Trophoblast cell (in vitro differentiated cells and primary cell): ENCODE results near the gene RPL14.

ENCODE experiments used
- DNase-seq, 2 donors: peaks; one replicate each; pipeline ENCODE4 v3.0.0-alpha.2; 2016
- H2AFZ ChIP-seq: 2 replicates; pipeline ENCODE4 v1.6.1; 2013; ENCODE audit warnings: low read length, moderate library complexity, mild to moderate bottlenecking; ENCODE audit not compliant: insufficient read depth, poor library complexity
- H2AK5ac ChIP-seq: 2 replicates; pipeline ENCODE4 v1.6.1; 2013; ENCODE audit warnings: mild to moderate bottlenecking, low read length
- H2BK120ac ChIP-seq: 2 replicates; pipeline ENCODE4 v1.6.1; 2013; ENCODE audit warnings: low read length, mild to moderate bottlenecking, moderate library complexity; ENCODE audit not compliant: insufficient read depth, poor library complexity
- H2BK12ac ChIP-seq: 2 replicates; pipeline ENCODE4 v1.6.1; 2013; ENCODE audit warnings: mild to moderate bottlenecking, low read length, moderate library complexity
- H2BK5ac ChIP-seq: 2 replicates; pipeline ENCODE4 v1.6.1; 2013; ENCODE audit warnings: low read length, low read depth, moderate library complexity, mild to moderate bottlenecking; ENCODE audit not compliant: poor library complexity
- H3K14ac ChIP-seq: 2 replicates; pipeline ENCODE4 v1.6.1; 2013; ENCODE audit warnings: mild to moderate bottlenecking, low read length
- H3K18ac ChIP-seq: 2 replicates; pipeline ENCODE4 v1.6.1; 2013; ENCODE audit warnings: mild to moderate bottlenecking, low read length
- H3K23ac ChIP-seq: 2 replicates; pipeline ENCODE4 v1.6.1; 2013; ENCODE audit warnings: low read length
- H3K27ac ChIP-seq: 2 replicates; pipeline ENCODE4 v1.5.1; 2013; ENCODE audit warnings: low read depth, mild to moderate bottlenecking, inconsistent platforms, low read length, moderate library complexity
- H3K27me3 ChIP-seq: 2 replicates; pipeline ENCODE4 v1.6.1; 2013; ENCODE audit warnings: inconsistent platforms, mild to moderate bottlenecking, low read length, moderate library complexity; ENCODE audit not compliant: insufficient read depth
- H3K36me3 ChIP-seq, 2 experiments: 1 replicate in 1 of 2; 2 replicates in 1 of 2; pipeline ENCODE4 v1.6.1; 2013; ENCODE audit warnings: low read length in 2 of 2, mild to moderate bottlenecking in 2 of 2, moderate library complexity in 1 of 2; ENCODE audit not compliant: insufficient read depth in 2 of 2, control insufficient read depth in 1 of 2
- H3K4ac ChIP-seq: 2 replicates; pipeline ENCODE4 v1.6.1; 2013; ENCODE audit warnings: low read depth, mild to moderate bottlenecking, low read length, moderate library complexity
- H3K4me1 ChIP-seq, 2 experiments: 1 replicate in 1 of 2; 2 replicates in 1 of 2; pipeline ENCODE4 v1.6.1; 2013; ENCODE audit warnings: low read length in 2 of 2, mild to moderate bottlenecking in 2 of 2, moderate library complexity in 1 of 2; ENCODE audit not compliant: insufficient read depth in 2 of 2, control insufficient read depth in 1 of 2
- H3K4me2 ChIP-seq: 2 replicates; pipeline ENCODE4 v1.6.1; 2013; ENCODE audit warnings: inconsistent platforms, mild to moderate bottlenecking, low read length, moderate library complexity
- H3K4me3 ChIP-seq: 2 replicates; pipeline ENCODE4 v1.5.1; 2013; ENCODE audit warnings: mild to moderate bottlenecking, low read depth, low read length, inconsistent platforms
- H3K79me1 ChIP-seq: one replicate; pipeline ENCODE4 v1.6.1; 2013; ENCODE audit warnings: low read length
- H3K79me2 ChIP-seq: 2 replicates; pipeline ENCODE4 v1.6.1; 2013; ENCODE audit warnings: low read length, mild to moderate bottlenecking; ENCODE audit not compliant: control insufficient read depth, insufficient read depth, poor library complexity
- H3K9ac ChIP-seq: 2 replicates; pipeline ENCODE4 v1.6.1; 2013; ENCODE audit warnings: mild to moderate bottlenecking, low read length
- H3K9me3 ChIP-seq: 2 replicates; pipeline ENCODE4 v1.6.1; 2013; ENCODE audit warnings: low read depth, mild to moderate bottlenecking, control low read depth, inconsistent platforms, low read length; ENCODE audit not compliant: insufficient read depth
- H4K12ac ChIP-seq: 2 replicates; pipeline ENCODE4 v1.6.1; 2013; ENCODE audit warnings: low read depth, mild to moderate bottlenecking, low read length, moderate library complexity
- H4K8ac ChIP-seq: 2 replicates; pipeline ENCODE4 v1.6.1; 2013; ENCODE audit warnings: low read depth, mild to moderate bottlenecking, low read length, moderate library complexity
- H4K91ac ChIP-seq: one replicate; pipeline ENCODE4 v1.6.1; 2013; ENCODE audit warnings: low read depth, mild to moderate bottlenecking, low read length, moderate library complexity
- WGBS: extraction: QIAGEN DNeasy Blood & Tissue Kit; methylation state at CpG from one replicate; pipeline ENCODE4 v1.1.7; 2013; ENCODE audit warnings: missing lambda C conversion rate; ENCODE audit not compliant: insufficient read length, insufficient coverage; ENCODE audit errors: extremely low coverage; 5-methylcytosine and 5-hydroxymethylcytosine counted together

The RPL14 gene

DNA sequence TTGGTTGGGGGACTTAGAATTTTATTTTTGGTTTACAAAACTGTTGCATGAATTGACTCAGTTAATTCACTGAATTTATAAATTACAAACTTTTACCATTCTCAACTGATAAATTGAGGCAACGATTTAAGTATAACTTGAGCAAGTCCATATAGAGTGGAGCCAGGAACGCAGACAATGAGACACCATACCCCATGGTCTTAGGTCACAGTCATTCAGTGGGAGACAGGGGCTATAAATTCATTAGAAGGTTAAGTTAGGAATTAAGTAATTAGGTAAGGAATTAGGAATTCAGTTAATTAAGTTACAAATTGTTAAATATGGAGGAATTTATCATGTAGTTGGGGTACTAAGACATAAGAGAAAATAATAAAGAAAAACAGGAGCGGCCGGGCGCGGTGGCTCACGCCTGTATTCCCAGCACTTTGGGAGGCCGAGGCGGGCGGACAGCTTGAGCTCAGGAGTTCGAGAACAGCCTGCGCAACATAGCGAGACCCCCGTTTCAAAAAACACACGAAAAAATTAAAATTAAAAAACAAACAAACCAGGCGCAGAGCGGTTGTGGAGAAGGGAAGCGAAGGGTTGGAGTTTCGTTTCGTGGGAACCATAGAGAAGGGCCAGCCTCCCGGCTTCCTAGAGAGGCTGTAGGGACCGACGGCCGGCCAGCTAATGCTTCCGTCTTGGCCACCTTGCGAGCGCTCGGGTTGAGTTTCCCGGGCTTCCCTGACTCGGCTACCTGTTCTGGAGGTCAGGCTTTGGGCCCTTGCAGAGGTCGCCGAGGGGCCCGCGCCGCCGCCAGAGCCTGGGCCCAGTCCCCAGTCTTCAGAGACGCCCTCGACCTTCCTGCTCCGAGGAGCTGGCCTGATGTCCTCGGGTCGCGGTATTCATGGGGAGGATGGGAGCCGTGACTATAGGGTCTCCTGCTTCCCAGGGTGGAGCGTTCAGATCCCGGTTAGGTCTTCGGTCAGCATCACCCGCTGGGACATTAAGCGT, 19.6 kb downstream of the RPL14 start, which contains the start of gene ZNF619:
TSS of gene ZNF619 (plus strand) at position 645 of the 993 bp plus-strand sequence. CDS start 858 bp downstream, outside the sequence.
- Histone ChIP-seq H3K27me3 (no peaks in the 10 kb centered on the region), H3K79me2 (peaks cover 4% of the 10 kb centered on the region), H2BK5ac (no peak within 1 kb of the TSS), H4K91ac (peak within 1 kb of the TSS; percentile 63), H3K9ac (peak within 1 kb of the TSS; percentile 66), H3K79me1 (peaks cover 3% of the 10 kb centered on the region), H4K8ac (peak within 1 kb of the TSS; percentile 92), H2AFZ (peak within 1 kb of the TSS; percentile 76), H3K18ac (peak within 1 kb of the TSS; percentile 9), H3K4me2 (peak within 1 kb of the TSS; percentile 74), H2BK12ac (no peak within 1 kb of the TSS), H3K27ac (no peak within 1 kb of the TSS), H2AK5ac (no peak within 1 kb of the TSS), H3K4me1 (peaks cover 0 to 3% of the 10 kb centered on the region in 2 experiments), H3K4ac (peak within 1 kb of the TSS; percentile 5), H3K4me3 (peak within 1 kb of the TSS; percentile 76), H2BK120ac (peak within 1 kb of the TSS; percentile 3), H3K9me3 (no peaks in the 10 kb centered on the region), H3K23ac (no peak within 1 kb of the TSS), H3K14ac (peak within 1 kb of the TSS; percentile 56), H3K36me3 (peaks cover 0 to 2% of the 10 kb centered on the region in 2 experiments), H4K12ac (peak within 1 kb of the TSS; percentile 40)
- DNase-seq: peak; percentile 40 to 70
- WGBS: no CpG with 5 or more reads among the region's 48 CpGs

DNA sequence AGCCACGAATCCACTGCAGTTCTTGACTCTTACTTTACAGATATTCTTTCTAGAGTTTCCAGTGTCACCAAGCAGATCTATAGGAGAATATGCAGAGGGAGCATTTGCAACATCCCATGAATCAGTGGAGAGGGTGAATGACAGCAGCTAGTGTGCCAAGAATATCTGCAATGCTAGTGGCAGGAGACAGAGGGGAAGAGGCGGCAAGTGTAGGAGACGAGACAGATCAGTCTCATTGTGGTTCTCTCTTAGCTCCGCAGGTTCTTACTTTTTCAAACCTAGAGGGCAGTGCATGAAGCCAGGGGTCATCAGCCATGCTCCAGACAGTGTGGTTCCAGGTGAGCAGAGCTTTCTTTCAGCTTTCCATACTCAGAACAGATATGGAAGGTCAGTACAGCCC, 20.5 kb downstream of the RPL14 start:
- no CpG with 5 or more reads among the region's 4 CpGs for WGBS
- DNase-seq: no peak
- no peak overlapping the region for H3K4me3 ChIP-seq

DNA sequence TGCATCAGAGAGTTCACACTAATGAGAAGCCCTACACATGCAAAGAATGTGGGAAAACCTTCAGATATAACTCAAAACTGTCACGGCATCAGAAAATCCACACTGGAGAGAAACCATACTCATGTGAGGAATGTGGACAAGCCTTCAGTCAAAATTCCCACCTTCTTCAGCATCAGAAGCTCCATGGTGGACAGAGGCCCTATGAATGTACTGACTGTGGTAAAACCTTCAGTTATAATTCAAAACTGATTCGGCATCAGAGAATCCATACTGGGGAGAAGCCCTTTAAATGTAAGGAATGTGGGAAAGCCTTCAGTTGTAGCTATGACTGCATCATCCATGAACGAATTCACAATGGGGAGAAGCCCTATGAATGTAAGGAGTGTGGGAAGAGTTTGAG, 30.0 kb downstream of the RPL14 start:
- H3K36me3 ChIP-seq: peaks cover 8 to 18% of the 10 kb centered on the region in 2 experiments
- H2BK5ac ChIP-seq: no peak overlapping the region
- no peak overlapping the region for H2BK12ac ChIP-seq
- H3K4me1 ChIP-seq: no peaks in the 10 kb centered on the region
- H3K79me1 ChIP-seq: no peaks in the 10 kb centered on the region
- no peak overlapping the region for H3K4me2 ChIP-seq
- no peak overlapping the region for H3K27ac ChIP-seq
- no CpG with 5 or more reads among the region's 3 CpGs for WGBS
- no peak overlapping the region for H2BK120ac ChIP-seq
- H3K14ac ChIP-seq: no peak overlapping the region
- DNase-seq: no peak
- no peak overlapping the region for H3K4me3 ChIP-seq
- H3K79me2 ChIP-seq: no peaks in the 10 kb centered on the region
- no peak overlapping the region for H4K12ac ChIP-seq
- H4K8ac ChIP-seq: no peak overlapping the region
- H3K23ac ChIP-seq: no peak overlapping the region
- no peak overlapping the region for H3K18ac ChIP-seq
- H2AFZ ChIP-seq: no peak overlapping the region
- H3K4ac ChIP-seq: no peak overlapping the region
- no peak overlapping the region for H3K9ac ChIP-seq
- H2AK5ac ChIP-seq: no peak overlapping the region
- H4K91ac ChIP-seq: no peak overlapping the region
- H3K9me3 ChIP-seq: peaks cover 3% of the 10 kb centered on the region
- no peaks in the 10 kb centered on the region for H3K27me3 ChIP-seq

More for the DNA sequence above, 20.5 kb downstream of the RPL14 start:
- Histone ChIP-seq H3K79me2 (peaks cover 4% of the 10 kb centered on the region), H3K4ac (no peak overlapping the region), H2BK12ac (no peak overlapping the region), H3K4me2 (peak overlapping the region; percentile 74), H4K91ac (no peak overlapping the region), H4K12ac (peak overlapping the region; percentile 40), H3K79me1 (peaks cover 3% of the 10 kb centered on the region), H3K14ac (no peak overlapping the region), H2AFZ (no peak overlapping the region), H4K8ac (peak overlapping the region; percentile 1), H3K27me3 (no peaks in the 10 kb centered on the region), H2BK5ac (no peak overlapping the region), H3K9ac (no peak overlapping the region), H3K9me3 (no peaks in the 10 kb centered on the region), H2AK5ac (no peak overlapping the region), H3K23ac (no peak overlapping the region), H3K18ac (no peak overlapping the region), H3K4me1 (peaks cover 0 to 3% of the 10 kb centered on the region in 2 experiments), H2BK120ac (no peak overlapping the region), H3K36me3 (peaks cover 3% of the 10 kb centered on the region in 2 experiments), H3K27ac (no peak overlapping the region)

DNA sequence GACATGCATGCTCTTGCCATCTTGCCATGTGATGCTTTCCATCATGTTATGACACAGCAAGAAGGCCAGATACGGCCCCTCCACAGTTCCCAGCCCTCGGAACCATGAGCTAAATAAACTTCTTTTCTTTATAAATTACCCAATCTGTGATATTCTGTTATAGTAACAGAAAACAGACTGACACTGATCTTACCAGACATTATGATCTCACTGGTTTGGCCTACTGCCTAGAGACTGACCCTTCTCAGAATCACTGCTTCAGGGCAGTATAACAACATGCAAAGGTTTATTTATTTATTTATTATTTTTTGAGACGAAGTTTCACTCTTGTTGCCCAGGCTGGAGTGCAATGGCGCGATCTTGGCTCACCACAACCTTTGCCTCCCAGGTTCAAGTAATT, 33.8 kb downstream of the RPL14 start:
- H4K8ac ChIP-seq: no peak overlapping the region
- H3K36me3 ChIP-seq: peaks cover 6 to 15% of the 10 kb centered on the region in 2 experiments
- H3K9me3 ChIP-seq: peaks cover 3% of the 10 kb centered on the region
- no peaks in the 10 kb centered on the region for H3K4me1 ChIP-seq
- no peak overlapping the region for H2AK5ac ChIP-seq
- no peak overlapping the region for H2BK120ac ChIP-seq
- H3K4me2 ChIP-seq: no peak overlapping the region
- no peak overlapping the region for H3K27ac ChIP-seq
- no peak overlapping the region for H3K9ac ChIP-seq
- no peaks in the 10 kb centered on the region for H3K79me1 ChIP-seq
- H3K18ac ChIP-seq: no peak overlapping the region
- no peak overlapping the region for H3K4ac ChIP-seq
- no peak overlapping the region for H2BK5ac ChIP-seq
- no CpG with 5 or more reads among the region's 5 CpGs for WGBS
- no peak overlapping the region for H2AFZ ChIP-seq
- H2BK12ac ChIP-seq: no peak overlapping the region
- H3K27me3 ChIP-seq: no peaks in the 10 kb centered on the region
- no peaks in the 10 kb centered on the region for H3K79me2 ChIP-seq
- no peak for DNase-seq
- H3K23ac ChIP-seq: no peak overlapping the region
- no peak overlapping the region for H4K12ac ChIP-seq
- no peak overlapping the region for H3K14ac ChIP-seq
- no peak overlapping the region for H3K4me3 ChIP-seq
- H4K91ac ChIP-seq: no peak overlapping the region
